GM18507 (cell line): ENCODE measurements around the gene DLEC1.

Source experiments
- DNase-seq: peaks from one replicate; pipeline ENCODE4 v3.0.0; 2011; ENCODE audit warnings: low read depth; ENCODE audit not compliant: insufficient read length; ENCODE audit errors: extremely low spot score
- FAIRE-seq: peaks from 2 replicates; lab custom pipeline; 2011; peaks lifted over from hg19 to GRCh38; lab: Jason Lieb, UNC

The DLEC1 gene

GRCh38 chr3:38114875-38115644 is 76.1 kb downstream of the DLEC1 start:
- FAIRE-seq: no peak
- DNase-seq: no peak

- FAIRE-seq: no peak
- no peak for DNase-seq
Measured at GRCh38 chr3:38115645-38116427, 76.8 kb downstream of the DLEC1 start.

- DNase-seq (no peak), FAIRE-seq (no peak)
Measured at GRCh38 chr3:38116471-38117162, 77.6 kb downstream of the DLEC1 start.

GRCh38 chr3:38117163-38117716 is 78.2 kb downstream of the DLEC1 start:
- DNase-seq: no peak
- no peak for FAIRE-seq

GRCh38 chr3:38117748-38118420 is 78.9 kb downstream of the DLEC1 start:
- DNase-seq (peak; percentile 65), FAIRE-seq (peak; percentile 76)

GRCh38 chr3:38118421-38119247 is 79.6 kb downstream of the DLEC1 start:
- no peak for FAIRE-seq
- no peak for DNase-seq

- DNase-seq (no peak), FAIRE-seq (no peak)
Measured at GRCh38 chr3:38119248-38119544, 80.2 kb downstream of the DLEC1 start.

GRCh38 chr3:38119821-38120692 is 81.0 kb downstream of the DLEC1 start:
- FAIRE-seq: no peak
- DNase-seq: no peak

- FAIRE-seq: no peak
Measured at GRCh38 chr3:38120693-38121450, 81.9 kb downstream of the DLEC1 start.

GRCh38 chr3:38121451-38121831 is 82.4 kb downstream of the DLEC1 start:
- DNase-seq (no peak), FAIRE-seq (no peak)

More at GRCh38 chr3:38120693-38121450, 81.9 kb downstream of the DLEC1 start:
- DNase-seq: no peak

- DNase-seq (no peak), FAIRE-seq (no peak)
Measured at GRCh38 chr3:38121832-38122461, 82.9 kb downstream of the DLEC1 start.

GRCh38 chr3:38122712-38123290 is 83.8 kb downstream of the DLEC1 start:
- no peak for FAIRE-seq
- DNase-seq: no peak

- no peak for FAIRE-seq
- no peak for DNase-seq
Measured at GRCh38 chr3:38124324-38125122, 85.5 kb downstream of the DLEC1 start.

- FAIRE-seq: no peak
- DNase-seq: no peak
Measured at GRCh38 chr3:38125305-38126120, 86.5 kb downstream of the DLEC1 start.
